Urinary bladder (tissue), 4 donors: ENCODE results near the gene KCNMA1. TPM values are rescaled to one million over a fixed set of nuclear protein-coding genes. Genes with fewer than 3 reads are reported as not detected.

ENCODE experiments used
- DNase-seq: peaks from one replicate; pipeline ENCODE4 v3.0.0-alpha.2; 2015; ENCODE audit errors: extremely low spot score
- H3K27ac ChIP-seq: one replicate; pipeline ENCODE4 v1.5.1; 2013; ENCODE audit warnings: low read depth, mild to moderate bottlenecking, moderate library complexity
- H3K36me3 ChIP-seq: one replicate; pipeline ENCODE4 v1.6.1; 2013; ENCODE audit warnings: mild to moderate bottlenecking, moderate library complexity; ENCODE audit not compliant: insufficient read depth
- H3K4me1 ChIP-seq: one replicate; pipeline ENCODE4 v1.6.1; 2013; ENCODE audit warnings: mild to moderate bottlenecking, moderate library complexity; ENCODE audit not compliant: insufficient read depth
- H3K4me3 ChIP-seq: one replicate; pipeline ENCODE4 v1.5.1; 2013; ENCODE audit warnings: low read depth, low read length
- WGBS: extraction: QIAGEN DNeasy Blood & Tissue Kit; methylation state at CpG from one replicate; pipeline ENCODE4 v1.1.7; 2013; 5-methylcytosine and 5-hydroxymethylcytosine counted together
- polyA plus RNA-seq: library from polyadenylated mRNA; stranded (reverse); fragments of 200-250 nt; gene quantifications from one replicate; pipeline ENCODE4 v1.2.3, GENCODE V29; 2013
- total RNA-seq: library from RNA; depleted of rRNA; stranded (reverse); fragments of >200 nt; gene quantifications from one replicate; pipeline ENCODE4 v1.2.3, GENCODE V29; 2014
- donor health status: healthy with polysubstance abuse.
- donor health status: healthy.

Gene KCNMA1
- total and polyA plus RNA-seq, 2 donors, result 105 to 107 TPM

DNA sequence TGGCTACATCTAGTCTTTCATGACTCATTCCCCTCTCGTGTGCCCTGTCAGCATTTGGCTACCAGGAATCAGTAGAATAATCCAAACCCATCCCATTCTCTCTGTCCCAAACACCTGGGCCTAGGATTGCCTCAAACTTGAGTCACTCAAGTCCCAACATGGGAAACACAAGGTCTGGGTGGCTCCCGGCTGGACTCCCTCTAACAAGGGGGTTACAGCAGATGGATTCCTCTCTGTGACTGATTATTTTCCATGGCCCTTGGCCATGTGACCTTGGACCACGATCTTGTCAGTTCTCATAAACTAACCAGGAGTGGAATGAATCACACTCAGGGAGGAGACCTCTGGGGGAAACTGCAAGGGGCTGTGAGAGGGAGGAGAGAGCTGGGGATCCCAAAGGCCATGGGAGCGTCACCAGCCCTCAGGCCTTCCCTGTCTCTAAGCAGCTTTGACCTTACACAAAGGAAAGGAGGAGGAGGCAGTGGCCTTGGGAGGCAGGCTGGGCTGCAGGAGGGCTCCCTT is 533.1 kb downstream of the KCNMA1 start:
- 42% methylated on average over 4 of the region's 4 CpGs for WGBS
- H3K4me3 ChIP-seq, result no peak overlapping the region
- DNase-seq, result no peak
- no peaks in the 10 kb centered on the region for H3K36me3 ChIP-seq
- H3K4me1 ChIP-seq, result no peaks in the 10 kb centered on the region
- no peak overlapping the region for H3K27ac ChIP-seq

DNA sequence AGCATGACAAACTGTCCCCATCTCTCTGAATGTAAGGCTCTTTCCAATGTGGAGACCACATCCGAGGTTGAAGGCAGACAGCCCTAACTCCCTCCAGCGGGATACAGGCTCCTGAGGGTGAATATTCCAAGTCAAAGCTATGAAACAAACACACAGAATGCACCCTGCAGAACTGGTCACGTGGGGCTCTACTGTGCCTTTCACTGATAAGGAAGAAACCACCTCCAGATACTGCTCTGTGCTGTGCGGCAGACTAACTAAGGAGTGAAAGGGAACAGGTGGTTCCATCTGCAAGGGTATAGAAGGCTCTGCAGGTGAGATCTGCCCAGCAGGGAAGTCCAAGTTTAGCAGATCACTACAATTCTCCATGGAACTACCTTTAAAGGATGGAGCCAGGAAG is 534.4 kb downstream of the KCNMA1 start:
- Histone ChIP-seq H3K36me3 (no peaks in the 10 kb centered on the region), H3K4me3 (no peak overlapping the region), H3K27ac (no peak overlapping the region), H3K4me1 (no peaks in the 10 kb centered on the region)
- no peak for DNase-seq
- WGBS, result 94% methylated on average over 4 of the region's 4 CpGs

DNA sequence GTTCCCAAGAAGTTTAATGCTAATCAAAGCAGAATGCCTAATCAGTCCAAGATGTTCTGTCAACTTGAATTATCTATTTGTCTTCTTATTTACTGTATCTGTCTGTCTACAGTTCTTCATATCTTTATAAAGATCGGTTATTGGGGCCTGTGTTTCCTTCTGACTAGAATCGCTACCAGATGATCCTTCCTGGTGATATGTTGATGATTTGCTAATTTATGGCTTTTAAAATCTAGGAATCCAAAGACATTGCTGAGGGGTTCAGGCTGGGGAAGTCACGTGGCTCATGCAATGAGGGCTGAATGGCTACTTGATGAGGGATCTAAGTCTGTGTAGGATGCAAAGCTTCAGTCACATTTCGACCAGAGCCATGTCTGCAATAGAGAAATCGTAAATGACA is 536.3 kb downstream of the KCNMA1 start:
- DNase-seq, result no peak
- no peaks in the 10 kb centered on the region for H3K36me3 ChIP-seq
- no peaks in the 10 kb centered on the region for H3K4me1 ChIP-seq
- WGBS, result 83% methylated on average over 5 of the region's 5 CpGs
- H3K4me3 ChIP-seq, result no peak overlapping the region
- H3K27ac ChIP-seq, result no peak overlapping the region

DNA sequence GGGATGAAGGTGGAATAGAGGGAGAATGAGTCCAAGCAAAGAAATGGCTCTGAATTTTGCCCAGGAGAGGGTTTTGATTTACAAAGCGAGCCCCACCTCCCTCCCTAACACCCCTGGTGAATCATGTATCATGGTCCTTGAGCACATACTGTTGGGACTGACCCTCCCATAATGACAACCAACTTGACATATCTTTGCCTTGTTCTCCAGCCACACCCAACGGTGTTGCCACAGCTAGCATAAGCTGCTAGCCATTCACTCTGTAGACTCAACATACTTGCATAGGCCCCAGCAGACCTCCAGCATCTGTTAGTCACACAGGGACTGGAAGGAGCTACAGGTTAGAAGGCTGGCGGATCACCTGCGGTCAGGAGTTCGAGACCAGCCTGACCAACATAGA is 538.5 kb downstream of the KCNMA1 start:
- H3K4me1 ChIP-seq, result no peaks in the 10 kb centered on the region
- H3K27ac ChIP-seq, result no peak overlapping the region
- no peaks in the 10 kb centered on the region for H3K36me3 ChIP-seq
- 96% methylated on average over 5 of the region's 5 CpGs for WGBS
- H3K4me3 ChIP-seq, result no peak overlapping the region
- DNase-seq, result no peak

DNA sequence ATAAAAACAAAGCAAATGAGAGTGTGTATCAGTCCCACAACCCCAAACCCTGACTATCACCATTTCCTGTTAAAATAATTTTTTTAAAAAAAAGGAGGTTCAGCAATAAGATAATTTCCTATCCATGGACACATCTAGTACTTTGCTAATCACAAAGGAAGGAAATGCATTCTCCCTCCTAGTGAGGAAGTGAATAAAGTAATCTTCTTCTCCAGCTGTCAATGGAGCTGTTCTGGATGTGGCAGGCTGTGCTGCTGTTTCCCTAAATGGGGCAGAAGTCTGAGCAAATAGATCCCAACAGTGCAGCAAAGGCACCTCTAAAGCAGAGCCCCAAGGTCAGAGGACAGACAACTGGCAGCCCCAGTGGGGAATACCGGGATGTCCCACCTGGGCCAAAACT is 540.0 kb downstream of the KCNMA1 start:
- 87% methylated on average over 1 of the region's 1 CpG for WGBS
- H3K27ac ChIP-seq, result no peak overlapping the region
- no peaks in the 10 kb centered on the region for H3K4me1 ChIP-seq
- H3K36me3 ChIP-seq, result no peaks in the 10 kb centered on the region
- H3K4me3 ChIP-seq, result no peak overlapping the region
- DNase-seq, result no peak

DNA sequence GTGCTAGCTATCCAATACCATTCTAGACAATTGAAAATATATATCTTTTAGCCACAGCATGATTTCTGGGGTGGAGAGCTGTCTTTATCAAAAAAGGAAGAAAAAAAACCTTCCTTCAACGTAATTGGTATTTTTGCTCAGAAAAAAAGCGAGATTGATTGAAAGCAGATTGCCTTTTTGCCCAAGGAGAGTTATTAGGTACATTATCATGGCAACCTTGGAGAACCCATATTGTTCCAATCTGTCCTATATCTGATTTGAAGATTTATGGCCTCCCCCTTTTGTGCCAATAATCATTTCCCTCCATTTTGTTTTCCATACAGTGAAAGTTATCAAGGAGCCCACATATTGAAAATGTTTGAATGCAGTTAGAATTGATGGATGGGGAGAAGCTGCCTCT is 544.5 kb downstream of the KCNMA1 start:
- H3K36me3 ChIP-seq, result no peaks in the 10 kb centered on the region
- no peak overlapping the region for H3K4me3 ChIP-seq
- no peak overlapping the region for H3K27ac ChIP-seq
- DNase-seq, result no peak
- 86% methylated on average over 2 of the region's 2 CpGs for WGBS
- H3K4me1 ChIP-seq, result no peaks in the 10 kb centered on the region

DNA sequence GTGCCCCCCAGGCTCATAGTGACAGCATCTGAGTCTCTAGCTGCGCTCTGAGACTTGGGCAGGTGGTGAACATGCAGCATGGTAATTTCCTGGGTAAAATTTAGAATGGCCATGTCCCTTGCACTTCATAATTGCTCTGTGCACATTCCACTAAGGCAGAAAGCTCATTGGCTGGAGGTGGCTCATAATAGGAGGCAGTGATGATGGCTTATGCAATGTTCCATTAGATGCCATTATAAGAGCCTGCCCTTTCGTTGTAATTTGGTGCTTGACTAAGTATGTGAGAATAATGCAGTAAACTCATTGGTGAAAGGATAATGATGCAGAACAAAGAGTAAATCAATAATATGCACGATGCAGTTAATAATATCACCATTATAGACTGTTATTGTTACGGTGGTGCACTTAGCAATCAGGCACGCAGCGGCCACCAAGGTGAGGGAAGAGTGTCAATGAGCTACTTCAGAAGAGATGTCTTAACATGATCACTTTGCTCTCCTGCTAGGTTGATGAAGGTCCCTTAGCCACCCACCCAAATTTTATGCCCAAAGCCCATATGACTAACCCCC is 545.9 kb downstream of the KCNMA1 start:
- 87% methylated on average over 6 of the region's 6 CpGs for WGBS

DNA sequence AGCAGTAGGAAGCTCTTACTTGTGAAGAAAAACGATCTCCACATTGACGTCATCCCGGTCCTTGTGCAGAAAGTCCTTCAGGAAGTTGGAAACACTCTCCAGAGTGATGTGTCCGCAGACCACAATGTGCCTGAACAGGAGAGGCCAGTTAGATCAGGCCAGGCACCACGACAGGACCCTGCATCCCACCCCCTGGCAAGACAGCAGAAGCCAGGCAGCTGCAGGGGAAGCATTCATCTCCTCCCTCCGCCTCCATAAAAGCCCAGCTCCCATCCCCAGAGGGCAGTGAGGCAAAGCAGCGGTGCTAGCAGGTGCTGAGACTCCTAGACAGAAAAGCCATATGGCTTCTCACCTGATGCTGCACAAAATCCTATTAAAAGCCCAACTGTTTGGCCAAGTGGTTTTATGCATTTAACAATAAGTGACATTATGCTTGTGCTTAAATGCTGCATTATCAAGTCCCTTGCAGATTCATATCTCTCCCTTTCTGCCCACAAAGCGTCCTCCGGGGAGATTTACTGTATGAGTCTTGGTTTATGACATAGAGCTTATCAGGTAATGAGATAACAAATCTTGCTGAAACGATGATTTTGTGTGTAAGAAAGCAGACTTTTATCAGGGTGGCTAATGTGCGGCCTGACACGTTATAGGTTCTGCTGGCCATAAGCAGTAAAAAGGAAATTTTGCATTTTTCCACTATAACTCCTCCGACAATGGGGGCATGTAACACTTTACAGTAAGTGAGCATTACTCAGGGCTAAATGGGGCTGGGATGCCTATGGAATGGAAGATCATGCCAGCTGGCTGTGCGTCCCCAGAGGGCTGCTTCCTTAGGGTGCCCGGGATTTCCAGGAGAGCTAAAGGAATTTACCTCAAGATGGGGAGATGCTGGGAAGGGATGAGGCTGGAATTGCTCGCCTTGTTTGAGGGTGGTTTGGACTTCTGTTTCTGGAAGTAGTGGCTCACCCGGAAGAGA is 546.9 kb downstream of the KCNMA1 start:
- Histone ChIP-seq H3K36me3 (no peaks in the 10 kb centered on the region), H3K27ac (no peak overlapping the region), H3K4me1 (no peaks in the 10 kb centered on the region), H3K4me3 (no peak overlapping the region)
- WGBS, result 68% methylated on average over 17 of the region's 17 CpGs
- no peak for DNase-seq

More for the DNA sequence above, 545.9 kb downstream of the KCNMA1 start:
- no peak for DNase-seq
- Histone ChIP-seq H3K27ac (no peak overlapping the region), H3K4me3 (no peak overlapping the region), H3K4me1 (no peaks in the 10 kb centered on the region), H3K36me3 (no peaks in the 10 kb centered on the region)

DNA sequence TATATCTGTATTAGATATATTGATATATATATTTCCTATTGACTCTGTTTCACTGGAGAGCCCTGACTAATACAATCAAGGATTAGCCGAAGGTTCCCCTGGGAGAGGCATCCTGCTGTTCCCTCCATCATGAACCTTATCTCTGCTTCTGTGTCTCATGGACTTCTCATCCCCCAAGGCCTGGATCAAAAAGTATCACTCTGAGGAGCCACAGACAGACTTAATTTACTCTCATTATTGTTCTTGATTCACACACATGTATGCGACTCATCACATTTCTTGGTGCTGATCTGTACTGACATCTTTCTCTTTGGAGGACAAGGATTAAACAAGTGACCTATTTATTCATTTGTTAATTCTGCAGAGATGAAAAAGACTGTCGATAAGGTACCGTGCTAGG is 550.2 kb downstream of the KCNMA1 start:
- no peaks in the 10 kb centered on the region for H3K36me3 ChIP-seq
- WGBS, result 95% methylated on average over 4 of the region's 4 CpGs
- H3K4me1 ChIP-seq, result no peaks in the 10 kb centered on the region
- H3K4me3 ChIP-seq, result no peak overlapping the region
- no peak for DNase-seq
- no peak overlapping the region for H3K27ac ChIP-seq

DNA sequence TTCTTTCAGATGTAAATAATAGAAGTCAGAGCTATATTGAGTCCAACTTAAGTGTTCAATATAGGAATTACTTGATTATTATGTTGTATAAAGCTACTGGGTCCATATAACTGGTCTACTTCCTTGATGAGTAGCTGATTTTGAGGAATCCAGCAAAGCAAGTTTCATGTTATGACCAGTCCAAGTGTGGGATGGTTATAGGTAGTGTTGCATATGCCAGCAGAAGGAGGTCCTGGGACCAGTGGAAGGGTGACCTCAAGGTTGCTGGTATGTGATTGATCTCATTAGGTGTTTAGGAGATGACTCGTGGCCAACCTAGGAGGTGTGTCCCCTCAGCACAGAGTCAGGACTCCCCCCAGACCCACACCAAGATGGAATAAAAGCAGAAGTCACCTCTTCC is 551.5 kb downstream of the KCNMA1 start:
- H3K4me1 ChIP-seq, result no peaks in the 10 kb centered on the region
- WGBS, result 80% methylated on average over 1 of the region's 1 CpG

DNA sequence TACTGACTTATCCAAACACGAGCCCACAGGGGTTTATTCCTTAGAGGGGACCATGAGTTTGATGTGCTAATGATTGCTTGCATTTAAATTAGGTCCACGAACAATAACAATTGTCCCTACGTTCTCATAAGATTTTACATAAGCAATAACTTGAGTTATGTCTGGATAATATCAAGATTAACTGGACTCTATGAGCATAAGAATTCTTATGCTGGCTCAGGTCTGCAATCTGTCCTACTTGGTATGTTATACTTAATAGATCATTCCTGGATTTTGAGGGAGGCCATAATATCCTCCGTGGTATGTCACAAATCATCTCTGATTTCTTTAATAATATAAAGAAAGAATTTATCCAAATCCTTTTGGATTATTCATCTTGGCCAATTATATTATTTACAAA is 552.3 kb downstream of the KCNMA1 start:
- no peak for DNase-seq
- H3K27ac ChIP-seq, result no peak overlapping the region
- WGBS, result 55% methylated on average over 4 of the region's 4 CpGs
- H3K4me1 ChIP-seq, result no peaks in the 10 kb centered on the region
- H3K36me3 ChIP-seq, result no peaks in the 10 kb centered on the region
- no peak overlapping the region for H3K4me3 ChIP-seq

More for the DNA sequence above, 551.5 kb downstream of the KCNMA1 start:
- H3K27ac ChIP-seq, result no peak overlapping the region
- H3K4me3 ChIP-seq, result no peak overlapping the region
- H3K36me3 ChIP-seq, result no peaks in the 10 kb centered on the region
- no peak for DNase-seq

DNA sequence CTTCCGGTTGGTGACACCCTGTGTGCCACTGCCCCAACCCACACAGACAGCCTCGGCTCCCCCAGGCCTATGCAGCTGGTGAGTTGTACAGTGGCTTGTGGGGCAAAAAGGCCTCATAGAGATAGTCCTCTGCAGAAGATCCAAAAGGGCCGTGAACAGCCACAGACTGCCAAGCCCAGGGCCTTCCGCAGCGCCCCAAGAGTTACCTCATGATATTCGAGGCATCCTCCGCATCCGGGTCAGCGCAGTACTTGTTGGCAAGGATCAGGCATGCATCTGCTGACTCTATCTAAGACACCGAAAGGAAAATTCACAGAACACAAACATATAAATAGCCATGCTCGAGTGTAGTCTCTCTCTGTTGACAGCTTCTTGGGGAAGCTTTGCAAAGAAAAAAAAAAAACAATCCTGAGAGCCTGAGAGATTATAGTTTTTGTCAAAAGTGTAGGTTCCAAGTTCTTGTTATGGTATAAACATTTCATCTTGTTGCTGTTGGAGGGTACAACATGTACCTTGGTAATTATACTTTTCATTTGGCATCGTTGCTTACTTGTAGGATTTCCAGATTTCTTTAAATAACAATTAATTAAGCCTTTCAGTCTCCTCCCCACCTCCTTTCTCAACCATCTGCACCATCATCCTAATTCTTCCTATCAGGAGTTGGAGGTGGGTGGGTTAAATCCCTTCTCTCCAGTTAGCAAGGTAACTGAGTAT is 553.0 kb downstream of the KCNMA1 start:
- Histone ChIP-seq H3K36me3 (no peaks in the 10 kb centered on the region), H3K27ac (no peak overlapping the region), H3K4me3 (no peak overlapping the region), H3K4me1 (no peaks in the 10 kb centered on the region)
- no peak for DNase-seq
- WGBS, result 32% methylated on average over 12 of the region's 12 CpGs

DNA sequence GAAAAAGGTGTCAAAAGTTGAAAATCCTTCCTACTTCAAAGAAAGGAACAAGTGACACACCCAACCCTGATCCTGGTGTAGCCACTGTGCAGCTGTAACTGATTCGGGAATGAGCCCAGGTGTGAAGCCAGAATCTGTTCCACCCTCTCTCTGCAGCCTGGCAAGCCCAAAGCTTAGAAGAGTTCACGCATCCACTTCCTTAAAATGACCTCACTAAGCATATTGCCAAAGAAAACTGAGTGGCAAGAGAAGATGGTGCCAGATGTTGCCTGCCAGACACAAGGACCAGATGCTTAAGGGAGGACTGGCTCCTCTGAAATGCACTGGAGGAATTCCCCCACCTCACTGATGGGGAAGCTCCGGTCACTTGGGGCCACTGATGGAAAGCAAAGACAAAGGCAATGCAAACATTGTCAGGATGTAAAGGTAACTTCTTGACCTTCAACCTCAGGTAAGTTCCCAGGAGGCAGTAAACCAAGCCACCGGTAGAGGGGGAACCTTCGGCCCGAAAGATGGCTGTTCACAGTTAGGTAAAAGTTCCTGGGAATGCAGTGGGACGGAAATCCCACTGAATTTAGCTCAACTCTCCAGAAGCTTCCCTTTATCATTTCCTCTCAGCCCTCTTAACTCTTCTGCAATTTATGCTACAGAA is 554.9 kb downstream of the KCNMA1 start:
- no peak overlapping the region for H3K27ac ChIP-seq
- DNase-seq, result no peak
- H3K36me3 ChIP-seq, result no peaks in the 10 kb centered on the region
- no peaks in the 10 kb centered on the region for H3K4me1 ChIP-seq
- 71% methylated on average over 7 of the region's 7 CpGs for WGBS
- H3K4me3 ChIP-seq, result no peak overlapping the region
